ENCODE results near the gene BICRAL.

BICRAL gene

GRCh38 chr6:42864602-42865001 lies 82.8 kb downstream of the BICRAL start:
- TF ChIP-seq FOXP2 (optimal IDR thresholded peaks at IDR 0.05; ENCODE audit: borderline replicate concordance, extremely low read depth, extremely low read length, insufficient read depth) (no peak), TAF1 (IDR thresholded peaks at IDR 0.05; ENCODE audit: borderline replicate concordance, insufficient read depth, low read length) (no peak), REST (IDR thresholded peaks at IDR 0.05; ENCODE audit: insufficient read depth in 1 of 2, low read depth in 2 of 2, low read length in 2 of 2) (no peak), POLR2AphosphoS5 (IDR thresholded peaks at IDR 0.05; ENCODE audit: low read depth, low read length) (no peak), SIN3A (IDR thresholded peaks at IDR 0.05; ENCODE audit: borderline replicate concordance, insufficient read depth, low read length) (no peak)

- TF ChIP-seq FOXP2 (optimal IDR thresholded peaks at IDR 0.05; ENCODE audit: borderline replicate concordance, extremely low read depth, extremely low read length, insufficient read depth), result no peak
- no peak for TF ChIP-seq POLR2AphosphoS5 (IDR thresholded peaks at IDR 0.05; ENCODE audit: low read depth, low read length)
- TF ChIP-seq REST (IDR thresholded peaks at IDR 0.05; ENCODE audit: insufficient read depth in 1 of 2, low read depth in 2 of 2, low read length in 2 of 2), result no peak
- no peak for TF ChIP-seq TAF1 (IDR thresholded peaks at IDR 0.05; ENCODE audit: borderline replicate concordance, insufficient read depth, low read length)
- no peak for TF ChIP-seq SIN3A (IDR thresholded peaks at IDR 0.05; ENCODE audit: borderline replicate concordance, insufficient read depth, low read length)
These were observed 88.5 kb downstream of the BICRAL start for GRCh38 chr6:42870145-42870936.

- TF ChIP-seq SIN3A (IDR thresholded peaks at IDR 0.05; ENCODE audit: borderline replicate concordance, insufficient read depth, low read length) (no peak), TAF1 (IDR thresholded peaks at IDR 0.05; ENCODE audit: borderline replicate concordance, insufficient read depth, low read length) (no peak), REST (IDR thresholded peaks at IDR 0.05; ENCODE audit: insufficient read depth in 1 of 2, low read depth in 2 of 2, low read length in 2 of 2) (no peak), FOXP2 (optimal IDR thresholded peaks at IDR 0.05; ENCODE audit: borderline replicate concordance, extremely low read depth, extremely low read length, insufficient read depth) (no peak), POLR2AphosphoS5 (IDR thresholded peaks at IDR 0.05; ENCODE audit: low read depth, low read length) (no peak)
These were observed 89.9 kb downstream of the BICRAL start for GRCh38 chr6:42871711-42872110.

GRCh38 chr6:42873313-42873712 lies 91.5 kb downstream of the BICRAL start:
- no peak for TF ChIP-seq TAF1 (IDR thresholded peaks at IDR 0.05; ENCODE audit: borderline replicate concordance, insufficient read depth, low read length)
- no peak for TF ChIP-seq SIN3A (IDR thresholded peaks at IDR 0.05; ENCODE audit: borderline replicate concordance, insufficient read depth, low read length)
- no peak for TF ChIP-seq REST (IDR thresholded peaks at IDR 0.05; ENCODE audit: insufficient read depth in 1 of 2, low read depth in 2 of 2, low read length in 2 of 2)
- no peak for TF ChIP-seq FOXP2 (optimal IDR thresholded peaks at IDR 0.05; ENCODE audit: borderline replicate concordance, extremely low read depth, extremely low read length, insufficient read depth)
- no peak for TF ChIP-seq POLR2AphosphoS5 (IDR thresholded peaks at IDR 0.05; ENCODE audit: low read depth, low read length)

Data from PFSK-1 (cell line).